ENCODE data around the gene PFKFB4.
"Not testable (repeated sequence)": the region's sequence is repeated elsewhere in the genome, so short reads cannot be mapped to it uniquely, and the experiment has no call there.

DNA sequence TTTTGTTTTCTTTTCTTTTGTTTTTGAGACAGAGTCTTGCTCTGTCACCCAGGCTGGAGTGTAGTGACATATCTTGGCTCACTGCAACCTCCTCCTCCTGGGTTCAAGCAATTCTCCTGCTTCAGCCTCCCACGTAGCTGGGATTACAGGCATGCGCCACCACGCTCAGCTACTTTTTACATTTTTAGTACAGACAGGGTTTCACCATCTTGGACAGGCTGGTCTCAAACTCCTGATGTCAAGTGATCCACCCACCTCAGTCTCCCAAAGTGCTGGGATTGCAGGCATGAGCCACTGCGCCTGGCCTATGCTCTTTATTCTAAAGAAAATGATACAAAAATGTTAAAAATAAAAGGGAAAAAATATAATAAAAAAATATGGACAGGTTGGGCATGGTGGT lies 25.9 kb downstream of the PFKFB4 start:
- not testable (repeated sequence) for TF ChIP-seq SUZ12 (IDR thresholded peaks at IDR 0.05; ENCODE audit: unreplicated experiment); POLR2AphosphoS5 (IDR thresholded peaks at IDR 0.05; ENCODE audit: low read length); PBX3 (IDR thresholded peaks at IDR 0.05; ENCODE audit: insufficient replicate concordance, low read depth, low read length); CEBPB (IDR thresholded peaks at IDR 0.05; ENCODE audit: borderline replicate concordance in 1 of 2, low read depth in 2 of 2, low read length in 2 of 2); EP300 (IDR thresholded peaks at IDR 0.05; ENCODE audit: borderline replicate concordance in 1 of 2, control insufficient read depth in 1 of 2, low read depth in 2 of 2, low read length in 2 of 2); EZH2 (IDR thresholded peaks at IDR 0.05; ENCODE audit: borderline replicate concordance, control insufficient read depth, low read depth, low read length); CREB1 (IDR thresholded peaks at IDR 0.05; ENCODE audit: low read depth); RAD21 (IDR thresholded peaks at IDR 0.05; ENCODE audit: insufficient read depth, low read depth, low read length); JUND (IDR thresholded peaks at IDR 0.05; ENCODE audit: low read depth, low read length); NR2C2 (IDR thresholded peaks at IDR 0.05; ENCODE audit: borderline replicate concordance, control insufficient read depth, insufficient read length, low read depth); RFX5 (IDR thresholded peaks at IDR 0.05; ENCODE audit: low read depth, low read length); POLR2A (IDR thresholded peaks at IDR 0.05; ENCODE audit: low read depth, low read length); MXI1 (IDR thresholded peaks at IDR 0.05; ENCODE audit: low read depth, low read length)
- TF ChIP-seq, protein P1, sequence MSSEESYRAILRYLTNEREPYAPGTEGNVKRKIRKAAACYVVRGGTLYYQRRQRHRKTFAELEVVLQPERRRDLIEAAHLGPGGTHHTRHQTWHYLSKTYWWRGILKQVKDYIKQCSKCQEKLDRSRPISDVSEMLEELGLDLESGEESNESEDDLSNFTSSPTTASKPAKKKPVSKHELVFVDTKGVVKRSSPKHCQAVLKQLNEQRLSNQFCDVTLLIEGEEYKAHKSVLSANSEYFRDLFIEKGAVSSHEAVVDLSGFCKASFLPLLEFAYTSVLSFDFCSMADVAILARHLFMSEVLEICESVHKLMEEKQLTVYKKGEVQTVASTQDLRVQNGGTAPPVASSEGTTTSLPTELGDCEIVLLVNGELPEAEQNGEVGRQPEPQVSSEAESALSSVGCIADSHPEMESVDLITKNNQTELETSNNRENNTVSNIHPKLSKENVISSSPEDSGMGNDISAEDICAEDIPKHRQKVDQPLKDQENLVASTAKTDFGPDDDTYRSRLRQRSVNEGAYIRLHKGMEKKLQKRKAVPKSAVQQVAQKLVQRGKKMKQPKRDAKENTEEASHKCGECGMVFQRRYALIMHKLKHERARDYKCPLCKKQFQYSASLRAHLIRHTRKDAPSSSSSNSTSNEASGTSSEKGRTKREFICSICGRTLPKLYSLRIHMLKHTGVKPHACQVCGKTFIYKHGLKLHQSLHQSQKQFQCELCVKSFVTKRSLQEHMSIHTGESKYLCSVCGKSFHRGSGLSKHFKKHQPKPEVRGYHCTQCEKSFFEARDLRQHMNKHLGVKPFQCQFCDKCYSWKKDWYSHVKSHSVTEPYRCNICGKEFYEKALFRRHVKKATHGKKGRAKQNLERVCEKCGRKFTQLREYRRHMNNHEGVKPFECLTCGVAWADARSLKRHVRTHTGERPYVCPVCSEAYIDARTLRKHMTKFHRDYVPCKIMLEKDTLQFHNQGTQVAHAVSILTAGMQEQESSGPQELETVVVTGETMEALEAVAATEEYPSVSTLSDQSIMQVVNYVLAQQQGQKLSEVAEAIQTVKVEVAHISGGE (CRISPR knock-in tag; IDR thresholded peaks at IDR 0.05): not testable (repeated sequence)
